HAP-1 (cell line): ENCODE data around the gene TKFC.

Experiments
- DNase-seq, 2 experiments: peaks; one replicate each; pipeline ENCODE4 v3.0.0-alpha.2; 2016 to 2020; ENCODE audit warnings: low spot score in 2 of 2
- H3K27me3 ChIP-seq: fragments of 250-450 bp; sonication (Bioruptor Pico); 2 replicates; pipeline ENCODE4 v1.5.1; 2020; ENCODE audit warnings: low read depth, mild to moderate bottlenecking, moderate library complexity
- H3K36me3 ChIP-seq: fragments of 250-450 bp; sonication (Bioruptor Pico); replicated peaks from 2 replicates; pipeline ENCODE4 v1.5.1; 2020; ENCODE audit warnings: mild to moderate bottlenecking
- H3K4me1 ChIP-seq: fragments of 250-450 bp; sonication (Bioruptor Pico); 2 replicates; pipeline ENCODE4 v1.5.1; 2020; ENCODE audit warnings: mild to moderate bottlenecking
- H3K4me3 ChIP-seq: fragments of 250-450 bp; sonication (Bioruptor Pico); 2 replicates; pipeline ENCODE4 v1.5.1; 2020; ENCODE audit warnings: mild to moderate bottlenecking, moderate library complexity
- H3K9me3 ChIP-seq: fragments of 250-450 bp; sonication (Bioruptor Pico); 2 replicates; pipeline ENCODE4 v1.5.1; 2020; ENCODE audit warnings: mild to moderate bottlenecking, moderate library complexity
- in situ Hi-C: fragments of 300-500 bp; cut with MboI; formaldehyde crosslinking; loops from 3 replicates; pipeline ENCODE4 v1.14.3; 2020; ENCODE audit warnings: low sequenced_read_pairs, inconsistent platforms, mixed read lengths

The TKFC gene

GRCh38 chr11:61332281-61332796 lies 689 bp upstream of the TKFC start:
- H3K27me3 ChIP-seq: no peaks in the 10 kb centered on the region
- no peaks in the 10 kb centered on the region for H3K9me3 ChIP-seq
- in situ Hi-C loops: no loop called here
- H3K4me1 ChIP-seq: peaks cover 37% of the 10 kb centered on the region
- peaks cover 44% of the 10 kb centered on the region for H3K36me3 ChIP-seq
- H3K4me3 ChIP-seq: peak overlapping the region; percentile 95
- DNase-seq: peak in 1 of 2 experiments; percentile 44

GRCh38 chr11:61333550-61334433 lies 764 bp downstream of the TKFC start:
- Histone ChIP-seq H3K9me3 (no peaks in the 10 kb centered on the region), H3K27me3 (no peaks in the 10 kb centered on the region), H3K4me1 (peaks cover 37% of the 10 kb centered on the region), H3K36me3 (peaks cover 37% of the 10 kb centered on the region), H3K4me3 (peak overlapping the region; percentile 95)
- in situ Hi-C loops: no loop called here
- DNase-seq: no peak

GRCh38 chr11:61334434-61335354 lies 1.7 kb downstream of the TKFC start:
- DNase-seq: no peak
- Histone ChIP-seq H3K27me3 (no peaks in the 10 kb centered on the region), H3K4me1 (peaks cover 37% of the 10 kb centered on the region), H3K36me3 (peaks cover 33% of the 10 kb centered on the region), H3K4me3 (no peak overlapping the region), H3K9me3 (no peaks in the 10 kb centered on the region)
- in situ Hi-C loops: loop anchor here (5.0 kb wide), 1 partner anchor 53 kb away; no protein-coding TSS in a partner anchor

GRCh38 chr11:61335355-61335710 lies 2.3 kb downstream of the TKFC start:
- DNase-seq: no peak
- in situ Hi-C loops: loop anchor here (5.0 kb wide), 1 partner anchor 52 kb away; no protein-coding TSS in a partner anchor
- H3K4me3 ChIP-seq: no peak overlapping the region
- no peaks in the 10 kb centered on the region for H3K27me3 ChIP-seq
- H3K9me3 ChIP-seq: no peaks in the 10 kb centered on the region
- H3K36me3 ChIP-seq: peaks cover 27% of the 10 kb centered on the region
- H3K4me1 ChIP-seq: peaks cover 37% of the 10 kb centered on the region

- DNase-seq: peak; percentile 66 to 87
- Histone ChIP-seq H3K4me3 (no peak overlapping the region), H3K4me1 (peaks cover 33% of the 10 kb centered on the region), H3K9me3 (no peaks in the 10 kb centered on the region), H3K27me3 (no peaks in the 10 kb centered on the region), H3K36me3 (peaks cover 23% of the 10 kb centered on the region)
- in situ Hi-C loops: loop anchor here (5.0 kb wide), 1 partner anchor 51 kb away; no protein-coding TSS in a partner anchor
Observed at GRCh38 chr11:61336171-61336935, 3.3 kb downstream of the TKFC start.

- H3K36me3 ChIP-seq: peaks cover 24% of the 10 kb centered on the region
- no peak overlapping the region for H3K4me3 ChIP-seq
- H3K9me3 ChIP-seq: no peaks in the 10 kb centered on the region
- DNase-seq: no peak
- H3K4me1 ChIP-seq: peaks cover 27% of the 10 kb centered on the region
- in situ Hi-C loops: loop anchor here (5.0 kb wide), 1 partner anchor 49 kb away; no protein-coding TSS in a partner anchor
- H3K27me3 ChIP-seq: no peaks in the 10 kb centered on the region
Observed at GRCh38 chr11:61337706-61338470, 4.9 kb downstream of the TKFC start.

- no peaks in the 10 kb centered on the region for H3K9me3 ChIP-seq
- in situ Hi-C loops: loop anchor here (5.0 kb wide), 1 partner anchor 48 kb away; no protein-coding TSS in a partner anchor
- H3K4me1 ChIP-seq: peaks cover 23% of the 10 kb centered on the region
- H3K36me3 ChIP-seq: peaks cover 30% of the 10 kb centered on the region
- no peak overlapping the region for H3K4me3 ChIP-seq
- DNase-seq: no peak
- H3K27me3 ChIP-seq: no peaks in the 10 kb centered on the region
Observed at GRCh38 chr11:61338783-61339489, 5.9 kb downstream of the TKFC start.

- H3K36me3 ChIP-seq: peaks cover 30% of the 10 kb centered on the region
- no peak overlapping the region for H3K4me3 ChIP-seq
- no peaks in the 10 kb centered on the region for H3K27me3 ChIP-seq
- in situ Hi-C loops: loop anchor here (5.0 kb wide), 1 partner anchor 48 kb away; no protein-coding TSS in a partner anchor
- peaks cover 17% of the 10 kb centered on the region for H3K4me1 ChIP-seq
- no peak for DNase-seq
- H3K9me3 ChIP-seq: no peaks in the 10 kb centered on the region
Observed at GRCh38 chr11:61339490-61339878, 6.5 kb downstream of the TKFC start.

GRCh38 chr11:61340979-61341378 lies 8.0 kb downstream of the TKFC start:
- no peak for DNase-seq
- Histone ChIP-seq H3K27me3 (no peaks in the 10 kb centered on the region), H3K36me3 (peaks cover 35% of the 10 kb centered on the region), H3K4me3 (no peak overlapping the region), H3K9me3 (no peaks in the 10 kb centered on the region), H3K4me1 (peaks cover 5% of the 10 kb centered on the region)
- in situ Hi-C loops: no loop called here

GRCh38 chr11:61341706-61342105 lies 8.7 kb downstream of the TKFC start:
- Histone ChIP-seq H3K27me3 (no peaks in the 10 kb centered on the region), H3K9me3 (no peaks in the 10 kb centered on the region), H3K36me3 (peaks cover 35% of the 10 kb centered on the region), H3K4me3 (no peak overlapping the region), H3K4me1 (no peaks in the 10 kb centered on the region; the same call in 1 of the 2 replicates)
- in situ Hi-C loops: no loop called here
- no peak for DNase-seq

GRCh38 chr11:61342207-61342803 lies 9.3 kb downstream of the TKFC start:
- DNase-seq: no peak
- Histone ChIP-seq H3K36me3 (peaks cover 37% of the 10 kb centered on the region), H3K4me3 (no peak overlapping the region), H3K27me3 (no peaks in the 10 kb centered on the region), H3K9me3 (no peaks in the 10 kb centered on the region), H3K4me1 (no peaks in the 10 kb centered on the region)
- in situ Hi-C loops: no loop called here
